Esophagus mucosa (tissue), 1 donor: ENCODE results near the gene RNF103. TPM values are rescaled to one million over a fixed set of nuclear protein-coding genes. Genes with fewer than 3 reads are reported as not detected.

Experiments
- ATAC-seq: fragments of 200-7000 bp; cut with Tn5 transposase; one replicate; pipeline ENCODE4 v1.9.1; 2020
- total RNA-seq: library from RNA; stranded (reverse); gene quantifications from one replicate; pipeline ENCODE4 v1.2.4, GENCODE V29; 2023
- donor health status: DM: yes; HTN: yes; CAD: no.

RNF103 gene
- total RNA-seq, 1 donor from 2014 or later, result 12.6 TPM

GRCh38 chr2:86566158-86566820, 57.4 kb downstream of the RNF103 start:
- no peak for ATAC-seq

- no peak for ATAC-seq
Measured at GRCh38 chr2:86563650-86564061, 60.0 kb downstream of the RNF103 start.

GRCh38 chr2:86562922-86563649, 60.6 kb downstream of the RNF103 start, which contains the start of gene CHMP3:
TSS of gene CHMP3 (minus strand) at chr2:86563443. CDS start at chr2:86563348, 95 bp downstream.
- ATAC-seq, result peak; percentile 99

DNA sequence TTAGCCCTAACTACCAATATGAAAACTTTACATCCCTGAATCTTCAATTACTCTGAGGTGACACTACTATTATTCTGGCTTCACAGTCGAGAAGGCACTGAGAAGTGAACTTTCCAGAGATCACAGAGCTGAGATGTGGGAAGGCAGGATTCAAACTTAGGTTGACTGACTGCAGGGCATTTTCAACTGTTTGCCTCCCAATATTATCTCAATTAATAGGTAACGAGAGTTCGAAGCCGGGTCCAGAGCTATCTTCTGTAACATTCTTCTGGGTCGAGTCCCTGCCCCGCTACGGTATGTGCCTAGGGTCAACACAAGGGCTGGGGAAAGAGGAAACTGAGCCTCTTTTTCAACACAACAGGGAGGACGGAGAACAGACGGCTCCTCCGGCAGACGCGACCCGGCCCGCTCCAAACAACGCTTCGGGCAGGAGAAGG, 61.2 kb downstream of the RNF103 start:
- peak; percentile 44 for ATAC-seq

DNA sequence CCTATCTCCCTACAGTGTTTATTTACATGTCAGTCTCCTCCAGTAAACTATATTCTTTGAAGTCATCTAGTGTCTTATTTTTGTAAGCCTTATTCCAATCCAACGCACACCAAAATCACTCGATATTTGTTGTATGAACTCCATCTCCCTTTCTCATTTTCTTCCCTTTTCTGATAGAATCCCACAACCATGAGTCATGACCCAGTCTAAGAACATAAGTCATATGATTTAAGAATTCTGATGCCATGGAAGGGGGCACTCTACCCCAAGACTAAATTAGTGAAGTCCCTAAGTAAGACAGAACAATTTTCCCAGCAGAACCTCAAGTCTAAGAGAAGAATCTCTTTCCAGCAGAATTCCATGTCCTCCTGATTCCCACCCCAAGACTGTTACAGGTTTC, 65.8 kb downstream of the RNF103 start:
- no peak for ATAC-seq

DNA sequence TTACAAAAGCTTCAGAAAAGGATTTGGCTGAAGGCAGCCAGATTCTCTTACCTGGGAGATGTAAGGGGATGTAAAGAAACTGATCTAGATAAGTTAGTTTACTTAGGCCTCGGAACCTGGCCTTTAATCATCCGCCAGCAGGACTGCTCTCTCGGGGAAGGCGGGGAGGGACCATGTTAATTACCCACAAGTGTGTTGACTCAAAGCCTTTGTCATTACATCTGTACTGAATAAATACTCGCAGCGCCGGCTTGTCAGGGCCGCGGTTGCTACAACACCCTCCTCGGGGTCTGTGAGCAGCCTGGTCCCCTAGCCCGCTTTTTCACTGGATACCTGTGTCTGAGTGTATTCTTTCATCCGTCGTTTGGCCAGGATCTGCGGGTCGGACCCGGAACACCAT, 67.2 kb downstream of the RNF103 start:
- ATAC-seq, result no peak

Other genes with a start within 250 kb of the RNF103 start
- 32.0 TPM for gene KDM3A, start 182.5 kb downstream of the RNF103 start, total RNA-seq
- 93.9 TPM for gene CHMP3, start 60.4 kb downstream of the RNF103 start, total RNA-seq
- gene RMND5A, start 96.4 kb upstream of the RNF103 start, total RNA-seq, result 39.4 TPM
- 0.44 TPM for gene CD8A, start 167.0 kb upstream of the RNF103 start, total RNA-seq
- not detected for gene CD8B, start 238.0 kb upstream of the RNF103 start, total RNA-seq